HG03097 (cell line): ENCODE data around the gene PSMB10.
"Not testable (repeated sequence)": the region's sequence is repeated elsewhere in the genome, so short reads cannot be mapped to it uniquely, and the experiment has no call there.

Source experiments
- ATAC-seq: cut with Tn5 transposase; IDR thresholded peaks from one replicate; pipeline ENCODE4 v1.9.1; 2021; ENCODE audit not compliant: unreplicated experiment, low FRiP score

Gene PSMB10

GRCh38 chr16:67943256-67943618 is 6.6 kb upstream of the PSMB10 start:
- no peak for ATAC-seq

GRCh38 chr16:67942510-67943255 is 6.0 kb upstream of the PSMB10 start:
- no peak for ATAC-seq

GRCh38 chr16:67942200-67942509 is 5.5 kb upstream of the PSMB10 start:
- ATAC-seq = no peak

- ATAC-seq = no peak
Observed at GRCh38 chr16:67941469-67942199, 5.0 kb upstream of the PSMB10 start.

- ATAC-seq = no peak
Observed at GRCh38 chr16:67940446-67941089, 3.9 kb upstream of the PSMB10 start.

- ATAC-seq = no peak
Observed at GRCh38 chr16:67939507-67940445, 3.1 kb upstream of the PSMB10 start.

- ATAC-seq = not testable (repeated sequence)
Observed at GRCh38 chr16:67937713-67938112, 1.1 kb upstream of the PSMB10 start.

- peak; percentile 47 for ATAC-seq
Observed at GRCh38 chr16:67936880-67937605, 393 bp upstream of the PSMB10 start.

- ATAC-seq = peak; percentile 78
Observed at GRCh38 chr16:67935402-67936123, 1.1 kb downstream of the PSMB10 start.

GRCh38 chr16:67935101-67935401 is 1.6 kb downstream of the PSMB10 start:
- no peak for ATAC-seq

GRCh38 chr16:67934306-67935100 is 2.1 kb downstream of the PSMB10 start:
- no peak for ATAC-seq

- no peak for ATAC-seq
Observed at GRCh38 chr16:67933805-67934204, 2.8 kb downstream of the PSMB10 start.

- no peak for ATAC-seq
Observed at GRCh38 chr16:67932462-67932840, 4.2 kb downstream of the PSMB10 start.

- no peak for ATAC-seq
Observed at GRCh38 chr16:67931712-67932461, 4.8 kb downstream of the PSMB10 start, which contains the start of gene CTRL. Gene CTRL, minus strand, starts transcription at chr16:67931862. Its CDS starts 10 bp downstream, at chr16:67931852.

GRCh38 chr16:67930678-67931211 is 5.9 kb downstream of the PSMB10 start:
- ATAC-seq = no peak

- ATAC-seq = no peak
Observed at GRCh38 chr16:67930191-67930590, 6.5 kb downstream of the PSMB10 start.

GRCh38 chr16:67928561-67929364 is 7.9 kb downstream of the PSMB10 start:
- no peak for ATAC-seq
